ENCODE data around the gene NISCH. TPM values are rescaled to one million over a fixed set of nuclear protein-coding genes. Genes with fewer than 3 reads are reported as not detected.

The NISCH gene
- total RNA-seq = 75.8 TPM

GRCh38 chr3:52455283-52456168, at the start of gene NISCH:
NISCH (plus strand) TSS chr3:52455604; CDS start chr3:52455642, 38 bp downstream.
- H3K4me1 ChIP-seq (ENCODE audit: insufficient read depth, low read length) = peaks cover 38% of the 10 kb centered on the region
- H3K27me3 ChIP-seq (ENCODE audit: insufficient read depth, low read length) = no peaks in the 10 kb centered on the region
- H3K4me3 ChIP-seq (ENCODE audit: low read length) = peak within 1 kb of the TSS; percentile 76
- H3K9me3 ChIP-seq (ENCODE audit: low read depth, low read length) = no peaks in the 10 kb centered on the region

GRCh38 chr3:52406231-52406661, 49.2 kb upstream of the NISCH start:
- H3K27me3 ChIP-seq (ENCODE audit: insufficient read depth, low read length) = no peaks in the 10 kb centered on the region
- peaks cover 20% of the 10 kb centered on the region for H3K4me1 ChIP-seq (ENCODE audit: insufficient read depth, low read length)
- no peak overlapping the region for H3K4me3 ChIP-seq (ENCODE audit: low read length)
- H3K9me3 ChIP-seq (ENCODE audit: low read depth, low read length) = no peaks in the 10 kb centered on the region

- H3K4me1 ChIP-seq (ENCODE audit: insufficient read depth, low read length) = peaks cover 28% of the 10 kb centered on the region
- H3K4me3 ChIP-seq (ENCODE audit: low read length) = no peak overlapping the region
- no peaks in the 10 kb centered on the region for H3K9me3 ChIP-seq (ENCODE audit: low read depth, low read length)
- no peaks in the 10 kb centered on the region for H3K27me3 ChIP-seq (ENCODE audit: insufficient read depth, low read length)
Measured at GRCh38 chr3:52406791-52407510, 48.5 kb upstream of the NISCH start.

- H3K9me3 ChIP-seq (ENCODE audit: low read depth, low read length) = no peaks in the 10 kb centered on the region
- H3K4me3 ChIP-seq (ENCODE audit: low read length) = no peak overlapping the region
- H3K27me3 ChIP-seq (ENCODE audit: insufficient read depth, low read length) = no peaks in the 10 kb centered on the region
- peaks cover 36% of the 10 kb centered on the region for H3K4me1 ChIP-seq (ENCODE audit: insufficient read depth, low read length)
Measured at GRCh38 chr3:52407779-52408178, 47.6 kb upstream of the NISCH start.

- no peaks in the 10 kb centered on the region for H3K9me3 ChIP-seq (ENCODE audit: low read depth, low read length)
- no peak overlapping the region for H3K4me3 ChIP-seq (ENCODE audit: low read length)
- peaks cover 38% of the 10 kb centered on the region for H3K4me1 ChIP-seq (ENCODE audit: insufficient read depth, low read length)
- H3K27me3 ChIP-seq (ENCODE audit: insufficient read depth, low read length) = no peaks in the 10 kb centered on the region
Measured at GRCh38 chr3:52408466-52408865, 46.9 kb upstream of the NISCH start.

- no peaks in the 10 kb centered on the region for H3K27me3 ChIP-seq (ENCODE audit: insufficient read depth, low read length)
- no peak overlapping the region for H3K4me3 ChIP-seq (ENCODE audit: low read length)
- H3K4me1 ChIP-seq (ENCODE audit: insufficient read depth, low read length) = peaks cover 30% of the 10 kb centered on the region
- no peaks in the 10 kb centered on the region for H3K9me3 ChIP-seq (ENCODE audit: low read depth, low read length)
Measured at GRCh38 chr3:52415800-52416199, 39.6 kb upstream of the NISCH start.

- no peaks in the 10 kb centered on the region for H3K27me3 ChIP-seq (ENCODE audit: insufficient read depth, low read length)
- H3K4me3 ChIP-seq (ENCODE audit: low read length) = no peak overlapping the region
- H3K4me1 ChIP-seq (ENCODE audit: insufficient read depth, low read length) = peaks cover 8% of the 10 kb centered on the region
- no peaks in the 10 kb centered on the region for H3K9me3 ChIP-seq (ENCODE audit: low read depth, low read length)
Measured at GRCh38 chr3:52420388-52420787, 35.0 kb upstream of the NISCH start.

GRCh38 chr3:52422669-52423068, 32.7 kb upstream of the NISCH start:
- no peaks in the 10 kb centered on the region for H3K27me3 ChIP-seq (ENCODE audit: insufficient read depth, low read length)
- no peaks in the 10 kb centered on the region for H3K4me1 ChIP-seq (ENCODE audit: insufficient read depth, low read length)
- H3K4me3 ChIP-seq (ENCODE audit: low read length) = no peak overlapping the region
- H3K9me3 ChIP-seq (ENCODE audit: low read depth, low read length) = no peaks in the 10 kb centered on the region

GRCh38 chr3:52423173-52423572, 32.2 kb upstream of the NISCH start:
- H3K4me3 ChIP-seq (ENCODE audit: low read length) = no peak overlapping the region
- no peaks in the 10 kb centered on the region for H3K27me3 ChIP-seq (ENCODE audit: insufficient read depth, low read length)
- H3K9me3 ChIP-seq (ENCODE audit: low read depth, low read length) = no peaks in the 10 kb centered on the region
- no peaks in the 10 kb centered on the region for H3K4me1 ChIP-seq (ENCODE audit: insufficient read depth, low read length)

GRCh38 chr3:52428151-52429005, 27.0 kb upstream of the NISCH start:
- H3K4me1 ChIP-seq (ENCODE audit: insufficient read depth, low read length) = peaks cover 14% of the 10 kb centered on the region

GRCh38 chr3:52429031-52429430, 26.4 kb upstream of the NISCH start:
- no peaks in the 10 kb centered on the region for H3K9me3 ChIP-seq (ENCODE audit: low read depth, low read length)
- no peak overlapping the region for H3K4me3 ChIP-seq (ENCODE audit: low read length)
- no peaks in the 10 kb centered on the region for H3K27me3 ChIP-seq (ENCODE audit: insufficient read depth, low read length)
- peaks cover 18% of the 10 kb centered on the region for H3K4me1 ChIP-seq (ENCODE audit: insufficient read depth, low read length)

More at GRCh38 chr3:52428151-52429005, 27.0 kb upstream of the NISCH start:
- no peaks in the 10 kb centered on the region for H3K27me3 ChIP-seq (ENCODE audit: insufficient read depth, low read length)
- H3K9me3 ChIP-seq (ENCODE audit: low read depth, low read length) = no peaks in the 10 kb centered on the region
- H3K4me3 ChIP-seq (ENCODE audit: low read length) = no peak overlapping the region

- H3K4me1 ChIP-seq (ENCODE audit: insufficient read depth, low read length) = peaks cover 18% of the 10 kb centered on the region
- no peak overlapping the region for H3K4me3 ChIP-seq (ENCODE audit: low read length)
- no peaks in the 10 kb centered on the region for H3K9me3 ChIP-seq (ENCODE audit: low read depth, low read length)
- no peaks in the 10 kb centered on the region for H3K27me3 ChIP-seq (ENCODE audit: insufficient read depth, low read length)
Measured at GRCh38 chr3:52429779-52430415, 25.5 kb upstream of the NISCH start.

GRCh38 chr3:52430416-52430810, 25.0 kb upstream of the NISCH start:
- no peaks in the 10 kb centered on the region for H3K9me3 ChIP-seq (ENCODE audit: low read depth, low read length)
- peaks cover 18% of the 10 kb centered on the region for H3K4me1 ChIP-seq (ENCODE audit: insufficient read depth, low read length)
- no peaks in the 10 kb centered on the region for H3K27me3 ChIP-seq (ENCODE audit: insufficient read depth, low read length)
- no peak overlapping the region for H3K4me3 ChIP-seq (ENCODE audit: low read length)

GRCh38 chr3:52431459-52432223, 23.8 kb upstream of the NISCH start:
- H3K4me3 ChIP-seq (ENCODE audit: low read length) = no peak overlapping the region
- no peaks in the 10 kb centered on the region for H3K9me3 ChIP-seq (ENCODE audit: low read depth, low read length)
- H3K27me3 ChIP-seq (ENCODE audit: insufficient read depth, low read length) = no peaks in the 10 kb centered on the region
- H3K4me1 ChIP-seq (ENCODE audit: insufficient read depth, low read length) = peaks cover 23% of the 10 kb centered on the region

Measured in mononuclear cell (primary cell).